HG03066 (cell line): Measurements from ENCODE around the gene WFIKKN2.

ENCODE experiments used
- ATAC-seq: cut with Tn5 transposase; IDR thresholded peaks from one replicate; pipeline ENCODE4 v1.9.1; 2021; ENCODE audit warnings: low read depth; ENCODE audit not compliant: unreplicated experiment

WFIKKN2 gene

GRCh38 chr17:50833510-50834428 lies 1.6 kb upstream of the WFIKKN2 start:
- ATAC-seq: no peak

DNA sequence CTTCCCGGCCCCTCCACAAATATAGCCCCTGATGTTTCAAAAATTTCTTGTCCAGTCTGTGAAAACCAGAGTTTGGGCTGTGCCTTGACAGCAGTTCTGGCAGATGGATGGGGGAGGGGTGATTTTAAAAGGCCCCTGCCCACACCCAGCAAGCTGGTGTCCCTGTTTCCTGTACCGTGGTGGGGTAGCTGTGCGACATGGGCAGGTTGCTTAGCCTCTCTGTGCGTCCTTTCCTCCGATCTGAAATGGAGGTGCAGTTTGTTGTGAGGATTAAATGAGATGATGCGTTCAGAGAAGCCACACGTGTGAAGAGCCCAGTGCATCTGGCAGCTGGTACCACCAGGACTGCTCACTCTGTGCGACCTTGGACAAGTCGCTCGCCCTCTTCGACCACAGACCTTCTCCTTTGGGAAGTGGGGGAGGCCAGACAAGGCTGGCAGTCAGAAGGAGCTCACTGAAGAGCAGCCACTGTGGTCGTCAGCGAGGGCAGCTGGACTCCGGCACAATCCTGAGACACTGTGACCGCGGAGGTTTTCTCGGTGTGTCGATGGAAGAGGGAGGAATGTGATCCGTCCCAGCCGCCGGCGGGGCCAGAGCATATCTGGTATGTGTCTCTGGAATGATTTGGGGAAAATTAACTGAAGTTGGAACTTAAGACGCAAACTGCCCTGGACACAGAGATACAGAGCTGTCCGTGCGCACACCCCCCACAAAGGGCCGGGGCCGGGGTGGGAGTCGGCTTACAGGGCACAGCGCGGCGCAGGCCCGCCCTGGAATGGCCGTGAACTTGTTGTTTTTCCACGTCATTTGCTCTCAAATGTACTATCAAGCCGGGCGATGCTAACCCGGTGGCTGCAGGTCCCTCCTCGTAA lies 721 bp upstream of the WFIKKN2 start:
- ATAC-seq: no peak

DNA sequence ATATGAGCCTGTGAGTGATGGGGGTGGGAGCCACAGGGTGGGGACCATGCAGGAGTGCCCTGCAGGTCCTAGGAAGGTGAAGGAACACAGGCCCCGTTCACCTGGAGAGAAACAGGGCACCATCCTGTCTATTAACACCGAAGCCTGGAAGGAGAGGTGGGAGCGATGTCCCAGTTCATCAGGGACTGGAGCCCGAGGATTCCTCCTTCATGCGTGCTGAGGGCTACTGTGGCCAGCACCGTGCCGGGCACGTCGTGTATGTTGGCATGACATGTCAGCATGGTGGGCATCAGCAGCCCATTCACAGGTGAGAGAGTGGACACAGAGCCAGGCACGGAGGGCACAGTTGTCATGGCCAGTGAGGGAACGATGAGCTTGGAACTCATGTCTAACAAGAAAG lies 1.4 kb downstream of the WFIKKN2 start:
- ATAC-seq: no peak

DNA sequence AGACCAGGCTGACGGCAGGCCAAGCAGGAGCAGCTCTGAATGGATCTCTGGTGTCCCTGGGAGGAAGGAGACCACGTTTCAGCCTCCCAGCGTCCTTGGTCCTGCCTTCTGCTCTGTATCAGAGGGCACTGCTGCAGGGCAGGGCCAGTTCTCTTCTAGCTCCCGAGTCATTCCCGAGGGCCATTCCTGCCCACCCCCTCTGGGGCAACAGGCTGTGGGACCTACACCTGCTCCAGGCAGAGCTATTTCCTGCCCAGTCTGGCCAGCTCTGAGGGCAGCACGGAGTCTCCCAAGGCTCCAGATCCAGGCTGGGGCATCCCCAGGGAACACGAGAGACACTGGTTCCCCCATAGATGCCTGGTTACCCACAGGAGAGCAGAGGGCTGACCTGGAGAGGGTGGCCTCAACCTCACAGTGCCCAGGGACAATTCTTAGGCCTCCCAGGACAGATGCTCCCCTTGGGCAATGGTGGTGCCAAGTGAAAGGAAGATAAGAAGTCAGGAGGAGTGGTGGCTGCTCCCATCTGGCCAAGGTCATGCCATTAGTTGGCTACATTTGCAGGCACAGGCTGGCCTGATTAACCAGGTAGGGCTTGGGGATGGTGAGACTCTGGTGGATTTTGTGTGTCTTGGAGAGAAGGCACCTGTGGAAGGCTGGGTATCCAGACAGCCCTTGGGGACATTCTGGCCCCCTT lies 2.0 kb downstream of the WFIKKN2 start:
- no peak for ATAC-seq

- ATAC-seq: no peak
Measured at GRCh38 chr17:50837980-50838954, 2.9 kb downstream of the WFIKKN2 start.

GRCh38 chr17:50839591-50840310 lies 4.4 kb downstream of the WFIKKN2 start:
- no peak for ATAC-seq

- ATAC-seq: no peak
Measured at GRCh38 chr17:50840311-50840851, 5.0 kb downstream of the WFIKKN2 start.

GRCh38 chr17:50841277-50841948 lies 6.0 kb downstream of the WFIKKN2 start:
- no peak for ATAC-seq

DNA sequence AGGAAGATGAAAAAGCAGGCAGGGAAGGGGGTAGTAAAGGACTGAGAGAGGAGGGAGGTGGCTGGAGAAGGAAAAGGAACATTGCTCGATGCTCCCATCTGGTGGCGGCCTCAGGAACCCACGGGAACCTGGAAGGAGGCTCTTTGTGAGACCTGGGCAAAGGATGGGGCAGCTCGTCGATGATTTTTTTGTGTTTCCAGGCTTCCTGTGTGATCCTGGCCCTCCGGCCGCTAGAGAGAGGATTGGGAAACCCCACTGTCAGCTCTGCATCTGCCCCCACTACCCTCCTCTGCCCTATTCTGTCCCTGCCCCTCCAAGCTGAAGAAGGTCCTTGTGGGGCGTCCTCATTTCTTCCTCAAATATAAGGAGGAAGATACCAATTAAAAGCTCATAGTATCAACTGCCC lies 6.6 kb downstream of the WFIKKN2 start:
- no peak for ATAC-seq

DNA sequence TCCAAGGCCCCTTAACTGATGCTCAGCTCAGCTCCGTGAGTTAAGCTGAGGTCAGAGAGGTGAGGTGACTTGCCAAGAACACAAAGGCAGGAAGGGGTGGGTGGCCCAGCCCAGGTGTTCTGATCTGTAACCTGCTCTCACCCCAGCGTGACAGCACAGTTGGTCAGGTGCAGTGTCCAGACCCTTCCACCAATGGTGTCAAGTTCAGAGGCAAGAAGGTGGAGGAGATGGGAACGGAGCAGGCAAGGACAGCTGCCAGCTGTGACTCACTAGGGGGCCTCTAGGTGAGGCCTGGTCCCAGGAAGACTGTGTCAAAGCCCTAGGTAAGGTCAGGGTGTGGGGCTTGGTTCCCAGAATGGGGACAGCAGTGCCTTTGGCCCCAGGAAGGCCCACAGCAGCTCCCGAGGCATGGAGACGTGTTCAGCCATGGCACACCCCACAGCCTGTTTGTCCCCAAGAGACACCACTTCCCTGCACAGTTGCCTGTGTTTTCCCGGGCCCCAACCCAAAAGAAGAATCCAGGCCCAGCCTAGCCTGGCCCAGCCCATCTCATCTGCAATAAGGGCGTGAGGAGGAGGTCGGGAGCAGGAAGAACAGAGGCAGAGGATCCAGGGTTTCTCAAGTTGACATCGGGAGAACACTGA lies 7.2 kb downstream of the WFIKKN2 start:
- ATAC-seq: no peak

- no peak for ATAC-seq
Measured at GRCh38 chr17:50843150-50843905, 7.9 kb downstream of the WFIKKN2 start.

DNA sequence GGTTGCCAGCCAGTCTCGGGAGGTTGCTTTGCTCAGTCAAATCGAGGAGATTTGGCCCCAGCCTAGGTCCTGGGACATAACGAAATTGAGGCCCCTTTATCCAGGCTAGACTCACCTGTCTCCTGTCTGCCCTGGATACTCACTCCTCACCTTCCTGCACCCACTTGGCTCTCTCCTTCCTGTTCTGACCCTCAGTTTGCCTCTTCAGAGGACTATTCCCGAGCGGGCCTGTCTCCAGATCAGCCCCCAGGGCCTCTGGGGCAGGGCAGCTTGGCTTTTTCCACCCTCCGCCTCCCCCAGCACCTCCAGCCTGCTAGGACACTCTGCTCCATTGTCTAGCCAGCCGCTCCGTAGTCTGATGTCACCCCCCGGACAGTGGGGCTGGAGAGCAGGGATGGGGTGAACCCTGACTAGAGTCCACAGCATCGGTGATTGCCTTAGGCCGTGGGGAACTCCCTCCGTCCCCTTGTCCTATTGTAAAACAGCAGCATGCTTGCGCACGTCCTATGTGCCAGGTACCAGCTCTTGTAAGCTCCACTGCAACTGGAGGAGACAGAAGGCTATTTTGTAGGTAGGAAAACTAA lies 8.8 kb downstream of the WFIKKN2 start:
- no peak for ATAC-seq

- no peak for ATAC-seq
Measured at GRCh38 chr17:50845240-50846147, 10.1 kb downstream of the WFIKKN2 start.

DNA sequence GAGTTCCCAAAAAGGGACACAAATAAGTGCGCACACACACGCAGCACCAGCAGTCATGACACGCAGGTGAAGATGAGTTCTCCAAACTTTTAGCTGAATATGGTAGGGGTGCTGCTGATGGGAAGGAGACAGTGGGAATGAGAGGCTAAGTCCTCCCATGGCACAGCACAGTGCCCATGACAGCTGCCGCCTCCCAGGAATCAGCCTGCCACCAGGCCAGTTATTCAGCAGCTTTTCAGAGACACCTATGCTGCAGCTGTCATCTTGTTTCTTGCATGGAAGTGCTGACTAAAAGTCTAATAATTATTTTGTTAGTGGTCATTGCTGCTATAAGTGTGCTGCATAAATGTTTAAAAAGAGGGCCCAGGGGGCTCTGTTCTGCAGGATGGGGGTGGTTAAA lies 12.2 kb downstream of the WFIKKN2 start:
- ATAC-seq: no peak

DNA sequence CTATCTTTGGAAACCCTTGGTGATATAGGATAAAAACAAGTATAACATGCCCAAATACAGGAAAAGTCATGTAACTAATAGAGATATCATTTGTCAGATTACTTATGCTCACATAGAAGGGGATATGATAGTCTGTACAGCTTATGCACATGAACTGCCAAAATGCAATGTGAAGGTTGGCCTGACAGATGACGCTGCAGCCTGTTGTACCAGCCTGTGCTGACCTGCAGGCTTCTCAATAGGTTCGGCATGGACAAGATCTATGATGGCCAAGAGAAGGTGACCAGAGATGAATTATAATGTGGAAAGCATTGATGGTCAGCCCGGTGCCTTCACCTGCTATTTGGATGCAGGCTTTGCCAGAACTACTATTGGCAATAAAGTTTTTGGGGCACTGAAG lies 12.7 kb downstream of the WFIKKN2 start:
- no peak for ATAC-seq

DNA sequence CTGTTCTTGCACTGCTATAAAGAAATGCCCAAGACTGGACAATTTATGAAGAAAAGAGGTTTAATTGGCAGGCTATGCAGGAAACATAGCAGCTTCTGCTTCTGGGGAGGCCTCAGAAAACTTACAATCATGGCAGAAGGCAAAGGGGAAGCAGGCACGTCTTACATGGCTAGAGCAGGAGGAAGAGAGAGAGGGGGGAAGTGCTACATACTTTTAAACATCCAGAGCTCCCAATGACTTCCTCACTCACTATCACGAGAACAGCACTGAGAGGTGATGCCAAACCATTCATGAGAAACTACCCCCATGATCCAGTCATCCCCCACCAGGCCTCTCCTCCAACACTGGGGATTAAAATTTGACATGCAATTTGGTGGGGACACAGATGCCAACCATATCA lies 13.3 kb downstream of the WFIKKN2 start:
- no peak for ATAC-seq
